A172 (cell line): ENCODE data around the gene ZNF423. TPM values are rescaled to one million over a fixed set of nuclear protein-coding genes. Genes with fewer than 3 reads are reported as not detected.
"Not testable (repeated sequence)": the region's sequence is repeated elsewhere in the genome, so short reads cannot be mapped to it uniquely, and the experiment has no call there.

Experiments
- DNase-seq: peaks from one replicate; pipeline ENCODE4 v3.0.0-alpha.2; 2015; ENCODE audit warnings: low spot score
- total RNA-seq: library from RNA; depleted of rRNA; stranded (reverse); fragments of >200 nt; shearing (Covaris generic); gene quantifications from 2 replicates; pipeline ENCODE4 v1.2.3, GENCODE V29; 2014

Gene ZNF423
- total RNA-seq, 1 experiment from 2014 or later, result not detected

- DNase-seq, result not testable (repeated sequence)
Observed at GRCh38 chr16:49871824-49872223, 15.9 kb upstream of the ZNF423 start.

- DNase-seq, result no peak
Observed at GRCh38 chr16:49869731-49870130, 13.8 kb upstream of the ZNF423 start.

- no peak for DNase-seq
Observed at GRCh38 chr16:49867796-49868668, 12.1 kb upstream of the ZNF423 start.

GRCh38 chr16:49867234-49867633, 11.3 kb upstream of the ZNF423 start:
- no peak for DNase-seq

GRCh38 chr16:49866595-49867071, 10.7 kb upstream of the ZNF423 start:
- DNase-seq, result no peak

- DNase-seq, result no peak
Observed at GRCh38 chr16:49862694-49863093, 6.8 kb upstream of the ZNF423 start.

- DNase-seq, result no peak
Observed at GRCh38 chr16:49861299-49861698, 5.4 kb upstream of the ZNF423 start.

GRCh38 chr16:49860593-49860992, 4.7 kb upstream of the ZNF423 start:
- DNase-seq, result no peak

- no peak for DNase-seq
Observed at GRCh38 chr16:49859125-49859811, 3.4 kb upstream of the ZNF423 start.

- no peak for DNase-seq
Observed at GRCh38 chr16:49858200-49859124, 2.5 kb upstream of the ZNF423 start.

- peak; percentile 42 for DNase-seq
Observed at GRCh38 chr16:49857423-49858181, 1.7 kb upstream of the ZNF423 start.

- peak; percentile 49 for DNase-seq
Observed at GRCh38 chr16:49856672-49857330, 889 bp upstream of the ZNF423 start.

- peak; percentile 40 for DNase-seq
Observed at GRCh38 chr16:49855280-49855821, 561 bp downstream of the ZNF423 start.

- DNase-seq, result no peak
Observed at GRCh38 chr16:49854796-49855203, 1.1 kb downstream of the ZNF423 start.

GRCh38 chr16:49854188-49854795, 1.6 kb downstream of the ZNF423 start:
- no peak for DNase-seq

GRCh38 chr16:49852279-49852678, 3.6 kb downstream of the ZNF423 start:
- no peak for DNase-seq

- no peak for DNase-seq
Observed at GRCh38 chr16:49851468-49851787, 4.5 kb downstream of the ZNF423 start.

- no peak for DNase-seq
Observed at GRCh38 chr16:49850558-49851467, 5.1 kb downstream of the ZNF423 start.

- DNase-seq, result no peak
Observed at GRCh38 chr16:49849754-49850108, 6.2 kb downstream of the ZNF423 start.
